GM12801 (cell line): ENCODE measurements around the gene F2R.

Source experiments
- TF ChIP-seq, protein P1 (sequence below): IDR thresholded peaks from one replicate; pipeline ENCODE4 v1.5.1; 2011; ENCODE audit warnings: control low read depth; ENCODE audit not compliant: insufficient read length; ENCODE audit errors: extremely low read depth

Gene F2R

DNA sequence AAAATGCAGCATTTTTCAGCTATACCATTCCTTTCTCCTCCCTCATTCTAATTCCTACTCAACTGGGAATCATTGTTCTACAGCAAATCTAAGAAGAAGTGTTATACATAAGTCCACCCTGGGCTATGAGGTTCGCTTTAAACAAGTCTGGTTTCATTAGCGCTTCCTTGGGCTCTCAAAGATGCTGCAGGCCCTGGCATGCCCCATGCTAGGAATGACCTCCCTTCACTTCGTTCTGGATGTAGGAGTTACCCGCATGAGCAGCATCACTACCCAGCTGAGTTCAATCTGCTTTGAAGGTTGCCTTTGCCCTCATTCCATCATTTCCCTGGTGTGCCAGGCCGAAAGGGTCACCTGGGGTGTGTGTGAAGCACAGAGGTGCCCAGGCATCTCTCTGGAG, 35.4 kb downstream of the F2R start:
- TF ChIP-seq, protein P1, sequence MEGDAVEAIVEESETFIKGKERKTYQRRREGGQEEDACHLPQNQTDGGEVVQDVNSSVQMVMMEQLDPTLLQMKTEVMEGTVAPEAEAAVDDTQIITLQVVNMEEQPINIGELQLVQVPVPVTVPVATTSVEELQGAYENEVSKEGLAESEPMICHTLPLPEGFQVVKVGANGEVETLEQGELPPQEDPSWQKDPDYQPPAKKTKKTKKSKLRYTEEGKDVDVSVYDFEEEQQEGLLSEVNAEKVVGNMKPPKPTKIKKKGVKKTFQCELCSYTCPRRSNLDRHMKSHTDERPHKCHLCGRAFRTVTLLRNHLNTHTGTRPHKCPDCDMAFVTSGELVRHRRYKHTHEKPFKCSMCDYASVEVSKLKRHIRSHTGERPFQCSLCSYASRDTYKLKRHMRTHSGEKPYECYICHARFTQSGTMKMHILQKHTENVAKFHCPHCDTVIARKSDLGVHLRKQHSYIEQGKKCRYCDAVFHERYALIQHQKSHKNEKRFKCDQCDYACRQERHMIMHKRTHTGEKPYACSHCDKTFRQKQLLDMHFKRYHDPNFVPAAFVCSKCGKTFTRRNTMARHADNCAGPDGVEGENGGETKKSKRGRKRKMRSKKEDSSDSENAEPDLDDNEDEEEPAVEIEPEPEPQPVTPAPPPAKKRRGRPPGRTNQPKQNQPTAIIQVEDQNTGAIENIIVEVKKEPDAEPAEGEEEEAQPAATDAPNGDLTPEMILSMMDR = no peak

DNA sequence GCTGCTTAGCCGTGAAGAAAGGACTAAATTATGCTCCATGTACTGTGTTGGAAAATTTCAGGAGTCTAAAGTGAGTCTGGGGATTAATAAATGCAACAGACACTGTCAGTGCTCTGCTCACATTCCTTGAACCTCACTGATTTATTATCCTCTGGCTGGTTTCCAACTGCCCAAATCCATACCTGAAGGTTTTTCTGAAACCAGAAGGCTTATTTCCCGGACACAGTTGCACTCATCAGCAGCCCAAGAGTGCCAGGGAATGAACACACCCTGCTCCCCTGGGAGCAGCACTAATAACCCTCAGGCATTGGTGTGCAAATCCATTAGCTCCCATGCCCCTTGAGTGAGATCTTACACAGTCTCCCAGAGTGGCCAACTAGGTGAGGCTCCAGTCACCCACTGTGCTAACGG, 38.7 kb downstream of the F2R start:
- TF ChIP-seq, protein P1 = no peak

- TF ChIP-seq, protein P1 = no peak
Observed at GRCh38 chr5:76755779-76756637, 40.1 kb downstream of the F2R start.

GRCh38 chr5:76757049-76757448, 41.1 kb downstream of the F2R start:
- TF ChIP-seq, protein P1 = no peak

GRCh38 chr5:76762484-76762883, 46.6 kb downstream of the F2R start:
- TF ChIP-seq, protein P1 = no peak

DNA sequence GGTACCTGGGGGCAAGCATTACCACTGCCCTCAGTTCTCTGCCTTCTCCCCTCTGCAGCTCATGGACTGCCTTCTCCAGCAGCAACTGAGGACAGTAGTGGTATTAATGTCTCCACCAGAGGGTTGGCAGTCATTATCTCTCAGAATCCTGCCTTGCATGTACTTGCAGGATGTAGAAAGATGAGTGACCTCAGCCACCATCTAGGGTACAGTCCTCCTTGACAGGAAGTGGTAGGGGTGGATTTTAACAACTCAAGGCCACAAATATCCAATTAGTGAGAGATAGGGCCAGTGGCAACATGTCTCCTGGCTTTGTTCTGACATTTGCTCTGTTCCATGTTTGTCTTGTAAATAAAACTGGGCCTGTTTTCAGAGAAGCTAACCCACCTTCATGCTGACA, 47.2 kb downstream of the F2R start:
- TF ChIP-seq, protein P1 = no peak

- TF ChIP-seq, protein P1 = no peak
Observed at GRCh38 chr5:76764374-76764773, 48.4 kb downstream of the F2R start.

DNA sequence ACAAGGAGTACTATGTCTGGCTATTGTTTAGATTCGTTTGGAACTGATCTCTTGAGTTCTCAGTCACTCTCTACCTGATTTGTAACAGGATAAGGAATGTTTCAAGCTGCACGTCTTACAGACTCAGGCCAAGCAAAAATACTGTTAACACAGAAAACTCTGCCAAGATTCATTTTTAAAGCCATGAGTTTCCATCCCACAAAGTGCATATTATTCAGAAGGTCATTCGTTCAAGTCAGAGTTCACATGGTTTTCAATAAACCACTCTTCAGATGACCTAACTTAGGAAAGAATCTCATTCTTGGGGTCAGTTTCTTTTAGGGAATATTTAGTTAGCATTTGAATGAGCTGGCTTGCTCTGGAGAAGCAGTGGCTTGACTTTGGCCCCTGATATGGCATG, 49.3 kb downstream of the F2R start:
- TF ChIP-seq, protein P1 = no peak
